CD4-positive, alpha-beta T cell treated with Interleukin-1 beta for 1 hour (primary cell): ENCODE measurements around the gene B3GALT4.
"Not testable (repeated sequence)": the region's sequence is repeated elsewhere in the genome, so short reads cannot be mapped to it uniquely, and the experiment has no call there.

Source experiments
- DNase-seq, 2 donors: peaks; one replicate each; pipeline ENCODE4 v3.0.0-alpha.2; 2020 to 2022

B3GALT4 gene

DNA sequence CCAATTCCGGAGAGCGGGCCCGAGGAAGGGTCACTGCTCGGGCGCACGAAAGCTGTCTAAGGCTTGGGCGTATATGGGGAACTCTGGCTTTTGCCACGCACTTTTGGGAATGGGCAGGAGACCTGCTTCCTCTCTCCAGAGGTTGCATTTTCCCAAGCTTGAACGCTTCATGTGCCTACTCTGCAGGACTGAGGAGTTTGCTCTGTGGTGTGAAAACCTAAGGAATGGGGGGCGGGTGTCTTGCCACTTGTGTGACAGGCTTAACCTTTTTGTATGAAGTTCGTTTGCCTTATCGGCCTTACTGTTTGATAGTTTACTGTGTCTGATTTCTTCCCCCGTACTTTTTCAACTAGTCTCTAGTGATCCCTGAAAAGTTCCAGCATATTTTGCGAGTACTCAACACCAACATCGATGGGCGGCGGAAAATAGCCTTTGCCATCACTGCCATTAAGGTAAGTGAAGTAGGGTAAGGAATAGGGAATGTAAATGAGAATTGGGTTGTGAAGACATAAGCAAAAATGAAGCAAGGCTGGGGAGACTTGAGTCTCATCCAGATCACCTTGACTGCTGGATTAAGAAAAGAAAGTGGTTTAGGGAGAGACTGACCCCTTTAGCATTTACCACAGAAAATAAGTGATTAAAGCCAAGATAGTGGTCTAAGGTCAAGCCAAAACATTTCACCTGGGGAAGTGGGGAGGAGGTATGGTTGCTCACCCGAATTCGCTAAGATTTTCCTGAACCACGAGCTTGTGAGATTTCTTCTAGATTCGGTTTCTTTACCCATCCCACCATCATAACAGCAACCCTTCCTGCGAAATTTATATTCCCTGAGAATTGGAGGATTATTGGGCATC is 4.4 kb upstream of the B3GALT4 start:
- peak in 1 of 2 donors; percentile 28 for DNase-seq

DNA sequence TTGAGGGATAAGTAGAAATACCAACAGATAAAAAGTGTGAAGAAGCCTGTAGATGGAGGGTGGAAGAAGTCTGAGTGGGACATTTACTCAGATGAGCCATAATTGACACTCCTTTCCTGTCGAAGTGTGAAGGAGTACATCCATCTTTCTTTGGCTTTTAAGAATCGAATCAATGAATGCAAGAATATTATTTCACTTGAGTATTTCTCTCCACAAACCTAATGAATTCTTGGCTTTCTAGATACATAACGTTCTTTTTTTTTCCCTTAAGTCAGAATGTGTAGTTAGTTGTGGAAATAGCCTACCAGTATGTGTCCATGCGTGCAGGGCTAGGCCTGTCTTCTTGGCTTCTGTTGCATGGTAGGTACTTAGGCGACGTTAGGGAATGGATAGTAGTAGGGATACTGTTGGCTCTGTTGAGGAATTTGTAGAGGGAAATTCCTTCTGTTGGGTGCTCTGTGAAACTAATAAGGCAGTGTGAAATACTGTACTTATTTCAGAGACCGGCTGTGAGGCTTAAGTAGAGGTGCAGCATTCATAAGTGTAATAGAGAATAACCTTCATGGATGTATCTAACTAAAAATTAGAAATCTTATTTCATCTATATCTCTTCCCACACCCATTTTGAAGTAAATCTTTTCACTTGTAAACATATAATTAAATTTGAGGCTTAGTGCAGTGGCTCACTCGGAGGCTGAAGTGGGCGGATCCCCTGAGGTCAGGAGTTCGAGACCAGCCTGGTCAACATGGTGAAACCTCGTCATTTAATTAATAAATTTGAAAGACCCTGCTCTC is 3.6 kb upstream of the B3GALT4 start:
- no peak for DNase-seq

GRCh38 chr6:33273924-33274902 is 2.7 kb upstream of the B3GALT4 start:
- no peak for DNase-seq

DNA sequence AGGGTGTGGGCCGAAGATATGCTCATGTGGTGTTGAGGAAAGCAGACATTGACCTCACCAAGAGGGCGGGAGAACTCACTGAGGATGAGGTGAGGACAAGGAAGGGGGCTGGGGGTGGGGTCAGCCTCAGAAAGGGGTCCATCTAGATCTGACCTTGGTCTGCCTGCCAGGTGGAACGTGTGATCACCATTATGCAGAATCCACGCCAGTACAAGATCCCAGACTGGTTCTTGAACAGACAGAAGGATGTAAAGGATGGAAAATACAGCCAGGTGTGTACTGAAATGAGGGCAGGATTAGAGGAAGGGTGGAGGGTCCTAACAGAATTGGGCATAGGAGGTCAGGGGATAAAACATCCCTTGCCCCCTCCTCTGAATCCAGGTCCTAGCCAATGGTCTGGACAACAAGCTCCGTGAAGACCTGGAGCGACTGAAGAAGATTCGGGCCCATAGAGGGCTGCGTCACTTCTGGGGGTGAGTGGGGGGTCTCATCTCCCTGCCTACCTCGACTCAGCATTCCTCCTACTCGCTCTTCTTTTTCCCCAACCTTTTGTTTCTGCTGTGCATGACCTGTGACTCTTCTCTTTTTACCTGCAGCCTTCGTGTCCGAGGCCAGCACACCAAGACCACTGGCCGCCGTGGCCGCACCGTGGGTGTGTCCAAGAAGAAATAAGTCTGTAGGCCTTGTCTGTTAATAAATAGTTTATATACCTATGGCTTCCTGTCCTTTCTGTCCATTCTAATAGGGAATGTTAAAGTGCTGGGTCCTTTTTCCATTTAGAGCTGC is 935 bp upstream of the B3GALT4 start:
- not testable (repeated sequence) for DNase-seq

- no peak for DNase-seq
These were observed 401 bp upstream of the B3GALT4 start for GRCh38 chr6:33276581-33276863.

DNA sequence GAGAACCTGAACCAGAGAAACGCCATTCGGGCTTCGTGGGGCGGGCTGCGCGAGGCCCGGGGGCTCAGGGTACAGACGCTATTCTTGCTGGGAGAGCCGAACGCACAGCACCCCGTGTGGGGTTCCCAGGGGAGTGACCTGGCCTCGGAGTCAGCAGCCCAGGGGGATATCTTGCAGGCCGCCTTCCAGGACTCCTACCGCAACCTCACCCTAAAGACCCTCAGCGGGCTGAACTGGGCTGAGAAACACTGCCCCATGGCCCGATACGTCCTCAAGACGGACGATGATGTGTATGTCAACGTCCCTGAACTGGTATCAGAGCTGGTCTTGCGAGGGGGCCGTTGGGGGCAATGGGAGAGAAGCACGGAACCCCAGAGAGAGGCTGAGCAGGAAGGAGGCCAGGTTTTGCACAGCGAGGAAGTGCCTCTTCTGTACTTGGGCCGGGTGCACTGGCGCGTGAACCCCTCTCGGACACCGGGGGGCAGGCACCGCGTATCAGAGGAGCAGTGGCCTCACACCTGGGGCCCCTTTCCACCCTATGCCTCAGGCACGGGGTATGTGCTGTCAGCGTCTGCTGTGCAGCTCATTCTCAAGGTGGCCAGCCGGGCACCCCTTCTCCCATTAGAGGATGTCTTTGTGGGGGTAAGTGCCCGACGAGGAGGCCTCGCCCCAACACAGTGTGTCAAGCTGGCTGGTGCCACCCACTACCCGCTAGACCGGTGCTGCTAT is 904 bp downstream of the B3GALT4 start:
- peak; percentile 40 for DNase-seq

DNA sequence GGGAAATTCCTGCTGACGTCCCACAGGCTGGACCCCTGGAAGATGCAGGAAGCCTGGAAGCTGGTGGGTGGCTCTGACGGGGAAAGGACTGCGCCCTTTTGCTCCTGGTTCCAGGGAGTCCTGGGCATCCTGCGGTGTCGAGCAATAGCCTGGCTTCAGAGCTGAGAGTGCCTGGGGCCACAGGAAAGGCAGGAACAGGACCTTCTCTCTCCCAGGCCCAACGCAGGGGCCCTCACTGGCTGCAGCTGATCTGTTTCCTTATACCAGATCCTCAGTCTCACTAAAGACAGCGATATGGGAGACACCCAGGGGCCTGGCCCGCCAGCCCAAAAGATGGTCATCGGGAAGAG is 1.4 kb downstream of the B3GALT4 start:
- no peak for DNase-seq

DNA sequence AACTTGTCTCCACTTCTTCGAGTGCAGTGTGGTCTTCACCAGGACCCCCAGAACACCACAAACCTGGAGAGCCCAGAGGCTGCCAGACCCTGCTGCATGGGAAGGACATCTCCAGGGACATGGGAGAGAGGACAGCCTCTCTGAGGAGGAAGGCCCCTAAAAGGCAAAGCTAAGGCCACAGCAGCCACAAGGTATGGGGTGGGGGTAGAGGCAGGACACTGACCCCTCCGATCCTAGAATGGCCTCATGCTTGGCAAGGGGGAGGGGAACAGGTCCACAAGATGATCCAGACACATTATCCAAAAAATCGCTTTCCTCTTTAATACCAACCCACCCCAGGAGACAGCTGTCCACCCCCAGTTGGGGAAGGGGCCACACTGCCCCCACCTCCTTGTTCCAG is 1.9 kb downstream of the B3GALT4 start:
- no peak for DNase-seq

GRCh38 chr6:33279257-33279695 is 2.4 kb downstream of the B3GALT4 start:
- no peak for DNase-seq

GRCh38 chr6:33279971-33280511 is 3.1 kb downstream of the B3GALT4 start:
- peak in 1 of 2 donors; percentile 14 for DNase-seq

DNA sequence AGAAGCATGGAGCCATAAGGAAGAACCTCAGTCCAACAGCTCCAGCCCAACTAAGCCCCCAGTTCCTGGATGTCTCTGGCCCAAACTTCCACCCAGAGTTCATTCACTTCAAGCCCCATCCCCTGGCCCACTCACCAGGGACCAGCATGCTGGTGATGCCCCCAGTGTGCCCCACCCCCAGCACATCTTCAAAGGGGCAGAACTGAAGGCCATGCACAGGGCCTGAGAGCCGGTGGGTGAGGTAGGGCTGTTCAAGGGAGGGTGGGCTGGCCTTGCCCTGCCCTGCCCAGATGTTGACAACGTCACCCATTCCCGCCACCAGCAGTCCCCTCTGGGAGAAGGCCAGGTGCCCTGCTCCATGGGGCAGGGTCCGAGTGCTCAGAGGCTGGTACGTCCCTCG is 3.6 kb downstream of the B3GALT4 start:
- DNase-seq: no peak

GRCh38 chr6:33285214-33285613 is 8.3 kb downstream of the B3GALT4 start:
- not testable (repeated sequence) for DNase-seq

GRCh38 chr6:33286946-33287914 is 10.3 kb downstream of the B3GALT4 start:
- DNase-seq: no peak

GRCh38 chr6:33288141-33288920 is 11.4 kb downstream of the B3GALT4 start:
- no peak for DNase-seq

GRCh38 chr6:33288921-33289783 is 12.2 kb downstream of the B3GALT4 start, which contains the start of the genes PFDN6 and WDR46:
Gene PFDN6, plus strand, starts transcription at chr6:33289601. Its CDS starts 256 bp downstream, at chr6:33289857.
Gene WDR46, minus strand, starts transcription at chr6:33289239. Its CDS starts 69 bp downstream, at chr6:33289170.
- DNase-seq: peak; percentile 84 to 87

GRCh38 chr6:33289784-33290315 is 12.9 kb downstream of the B3GALT4 start:
- no peak for DNase-seq

DNA sequence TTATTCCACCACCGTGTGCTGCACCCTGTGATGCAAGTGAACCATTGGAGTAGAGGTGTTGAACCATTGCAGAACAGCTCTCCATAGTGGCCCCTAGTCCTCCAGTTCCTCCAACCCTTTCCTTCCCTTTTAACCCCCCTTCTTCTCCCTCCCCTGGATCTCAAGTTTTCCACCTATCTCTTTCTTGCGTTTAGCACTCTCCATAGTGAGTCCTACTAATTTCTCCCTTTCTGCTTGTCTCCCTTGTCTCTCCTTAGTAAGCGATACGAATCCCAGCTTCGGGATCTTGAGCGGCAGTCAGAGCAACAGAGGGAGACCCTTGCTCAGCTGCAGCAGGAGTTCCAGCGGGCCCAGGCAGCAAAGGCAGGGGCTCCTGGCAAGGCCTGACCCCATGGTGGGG is 13.5 kb downstream of the B3GALT4 start:
- DNase-seq: no peak
